HG02759 (cell line): ENCODE data around the gene ABHD6.
"Not testable (repeated sequence)": the region's sequence is repeated elsewhere in the genome, so short reads cannot be mapped to it uniquely, and the experiment has no call there.

Experiments
- ATAC-seq: cut with Tn5 transposase; IDR thresholded peaks from one replicate; pipeline ENCODE4 v1.9.1; 2021; ENCODE audit warnings: mild to moderate bottlenecking, moderate library complexity; ENCODE audit not compliant: unreplicated experiment

The ABHD6 gene

DNA sequence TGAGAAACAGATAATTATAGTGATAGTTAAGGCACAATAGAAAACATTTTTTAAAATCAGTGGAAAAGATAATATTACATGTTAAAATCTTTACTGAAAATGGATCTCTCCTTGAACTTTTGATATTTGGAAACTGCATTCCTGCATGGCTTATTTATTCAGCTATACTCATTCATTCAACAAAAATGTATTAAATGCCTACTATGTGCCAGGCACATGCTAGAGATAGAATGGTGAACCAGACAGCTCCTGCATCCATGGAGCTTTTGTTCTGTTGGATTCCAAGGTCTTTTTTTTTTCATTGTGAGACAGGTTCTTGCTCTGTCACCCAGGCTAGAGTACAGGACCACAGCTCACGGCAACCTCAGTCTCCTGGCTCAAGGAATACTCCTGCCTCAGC lies 99.6 kb downstream of the ABHD6 start:
- ATAC-seq = no peak

DNA sequence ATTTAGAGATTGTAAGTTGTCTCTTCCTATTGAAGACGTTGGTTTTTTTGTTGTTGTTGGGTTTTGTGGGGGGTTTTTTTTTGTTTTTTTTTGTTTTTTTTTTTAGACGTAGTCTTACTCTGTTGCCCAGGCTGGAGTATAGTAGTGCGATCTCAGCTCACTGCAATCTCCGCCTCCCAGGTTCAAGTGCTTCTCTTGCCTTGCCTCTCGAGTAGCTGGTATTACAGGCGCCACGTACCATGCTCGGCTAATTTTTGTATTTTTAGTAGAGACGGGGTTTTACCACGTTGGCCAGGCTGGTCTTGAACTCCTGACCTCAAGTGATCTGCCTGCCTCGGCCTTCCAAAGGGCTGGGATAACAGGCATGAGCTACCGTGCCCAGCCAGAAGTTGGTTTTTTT lies 101.6 kb downstream of the ABHD6 start:
- ATAC-seq = not testable (repeated sequence)

DNA sequence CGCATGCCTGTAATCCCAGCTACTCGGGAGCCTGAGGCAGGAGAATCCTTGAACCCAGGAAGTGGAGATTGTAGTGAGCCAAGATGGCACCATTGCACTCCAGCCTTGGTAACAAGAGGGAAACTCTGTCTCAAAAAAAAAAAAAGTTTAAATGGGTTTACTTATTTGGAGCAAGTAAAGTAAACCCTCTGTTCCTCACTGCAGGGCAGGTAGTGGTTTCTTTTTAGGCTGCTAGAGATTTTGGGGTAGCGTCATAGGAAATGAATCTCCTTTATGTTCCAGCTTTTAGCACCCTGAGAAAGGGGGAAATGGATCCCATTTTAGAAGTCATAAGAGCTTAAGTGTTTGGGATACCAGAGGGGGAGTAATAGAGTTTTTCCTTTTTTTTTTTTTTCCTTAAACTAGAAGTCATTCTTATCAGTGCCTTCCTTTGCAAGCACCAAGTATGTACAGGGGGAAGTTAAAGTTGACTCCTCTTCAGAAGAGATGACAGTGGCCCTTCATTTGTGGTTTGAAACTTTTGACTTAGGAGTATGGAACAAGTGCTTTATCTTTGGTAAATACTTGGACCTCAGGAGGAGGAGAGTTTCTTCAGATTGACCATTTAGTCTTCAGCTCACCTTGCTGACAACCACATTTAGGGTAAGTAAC lies 103.1 kb downstream of the ABHD6 start:
- no peak for ATAC-seq

GRCh38 chr3:58341376-58341775 lies 103.8 kb downstream of the ABHD6 start:
- ATAC-seq = no peak

DNA sequence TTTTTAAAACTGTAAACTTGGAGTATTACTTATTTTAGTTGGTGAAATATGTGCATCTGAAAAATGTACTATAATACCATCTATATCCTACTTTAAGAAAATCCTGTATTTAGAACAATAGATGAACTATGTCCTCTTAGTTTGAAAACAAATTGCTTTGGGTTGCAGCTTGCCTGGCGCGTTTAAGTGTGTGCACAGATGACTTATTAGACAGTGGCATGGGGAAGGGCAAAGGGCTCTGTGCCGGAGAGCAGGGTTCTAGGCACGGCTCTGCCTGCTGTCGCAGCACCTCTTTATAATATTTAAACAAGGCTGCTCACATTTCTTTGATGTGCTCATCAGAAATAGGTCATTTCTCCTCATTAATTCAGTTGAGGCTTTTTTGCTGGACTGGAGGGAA lies 105.1 kb downstream of the ABHD6 start:
- no peak for ATAC-seq
